A549 (cell line): ENCODE data around the gene GNAO1. TPM values are rescaled to one million over a fixed set of nuclear protein-coding genes. Genes with fewer than 3 reads are reported as not detected.

Experiments used
- ATAC-seq, 2 experiments: fragments of 200-7000 bp in 1 of 2; fragments of >200 bp in 1 of 2; cut with Nextera tagmentation in 1 of 2; cut with Tn5 transposase in 1 of 2; 3 replicates each; pipeline versions ENCODE4 v1.8.0 to v1.9.1; 2018 to 2020; ENCODE audit warnings: mild to moderate bottlenecking in 1 of 2, moderate library complexity in 1 of 2
- CTCF ChIA-PET: fragments of 300-600 bp; sonication (Branson Sonifier 250); formaldehyde crosslinking; extraction: SDS; loops from one replicate; lab custom pipeline; 2021; ENCODE audit warnings: antibody characterized with exemption, inconsistent platforms; lab: Yijun Ruan, JAX
- POLR2A ChIA-PET: fragments of 350-600 bp; formaldehyde crosslinking; extraction: SDS; loops from one replicate; lab custom pipeline; 2021; ENCODE audit warnings: antibody characterized with exemption, inconsistent platforms; lab: Yijun Ruan, JAX
- DNase-seq, 2 experiments: peaks; one replicate each; pipeline versions ENCODE4 v3.0.0 to v3.0.0-alpha.2; 2011 to 2016; ENCODE audit warnings: low read depth in 1 of 2, low spot score in 1 of 2
- FAIRE-seq: peaks from 2 replicates; lab custom pipeline; 2011; peaks lifted over from hg19 to GRCh38; lab: Jason Lieb, UNC
- H3K27ac ChIP-seq, 2 experiments: fragments of >200 bp; sonication (Bioruptor Twin); formaldehyde crosslinking; 3 replicates each; pipeline ENCODE4 v1.5.1; 2016 to 2017
- H3K4me1 ChIP-seq: fragments of >200 bp; sonication (Bioruptor Twin); formaldehyde crosslinking; 3 replicates; pipeline ENCODE4 v1.6.1; 2016
- H3K4me2 ChIP-seq: fragments of >200 bp; sonication (Bioruptor Twin); formaldehyde crosslinking; 3 replicates; pipeline ENCODE4 v1.6.1; 2016
- H3K4me3 ChIP-seq: fragments of >200 bp; sonication (Bioruptor Twin); formaldehyde crosslinking; 3 replicates; pipeline ENCODE4 v1.5.1; 2016
- H3K9me3 ChIP-seq: fragments of >200 bp; sonication (Bioruptor Twin); formaldehyde crosslinking; 3 replicates; pipeline ENCODE4 v1.6.1; 2016
- CBX2 ChIP-seq: fragments of 200-600 bp; sonication (generic); IDR thresholded peaks from 2 replicates; pipeline ENCODE4 v1.6.1; 2016; ENCODE audit warnings: low read depth, mild to moderate bottlenecking, borderline replicate concordance
- CEBPB ChIP-seq, 2 experiments: fragments of >200 bp in 1 of 2; sonication (Bioruptor Twin) in 1 of 2; formaldehyde crosslinking in 1 of 2; IDR thresholded peaks; 2 replicates each; pipeline ENCODE4 v1.6.1; 2012 to 2016
- CHD4 ChIP-seq: fragments of 200-600 bp; sonication (generic); IDR thresholded peaks from 2 replicates; pipeline ENCODE4 v1.6.1; 2016; ENCODE audit warnings: antibody characterized with exemption, mild to moderate bottlenecking, borderline replicate concordance
- CTCF ChIP-seq: fragments of >200 bp; sonication (Bioruptor Twin); formaldehyde crosslinking; IDR thresholded peaks from 3 replicates; pipeline ENCODE4 v1.5.1; 2016
- ESRRA ChIP-seq: fragments of 150-350 bp; IDR thresholded peaks from 2 replicates; pipeline ENCODE4 v1.6.1; 2014; ENCODE audit warnings: mild to moderate bottlenecking, low read length, borderline replicate concordance
- FOSL2 ChIP-seq, 2 experiments: fragments of 450-650 bp in 1 of 2; fragments of >200 bp in 1 of 2; sonication (Bioruptor Twin) in 1 of 2; formaldehyde crosslinking; IDR thresholded peaks; 2 replicates each; pipeline versions ENCODE4 v1.5.0 to v1.6.1; 2016 to 2020; ENCODE audit warnings: mild to moderate bottlenecking in 1 of 2, moderate library complexity in 1 of 2
- FOXS1 ChIP-seq: fragments of 250-450 bp; sonication (Bioruptor Pico); IDR thresholded peaks from 2 replicates; pipeline ENCODE4 v1.5.0; 2020; ENCODE audit warnings: mild to moderate bottlenecking, moderate library complexity
- HDAC2 ChIP-seq: fragments of 200-600 bp; sonication (generic); IDR thresholded peaks from 2 replicates; pipeline ENCODE4 v1.6.1; 2016
- JUN ChIP-seq, 2 experiments: fragments of >200 bp; sonication (Bioruptor Twin); formaldehyde crosslinking; IDR thresholded peaks; 2 replicates in 1 of 2; 3 replicates in 1 of 2; pipeline ENCODE4 v1.6.1; 2016 to 2017
- JUNB ChIP-seq: fragments of >200 bp; sonication (Bioruptor Twin); formaldehyde crosslinking; IDR thresholded peaks from 2 replicates; pipeline ENCODE4 v1.6.1; 2016
- KDM1A ChIP-seq: fragments of 200-600 bp; sonication (generic); IDR thresholded peaks from 2 replicates; pipeline ENCODE4 v1.6.1; 2016; ENCODE audit warnings: low read depth, mild to moderate bottlenecking
- KDM5A ChIP-seq: fragments of 200-600 bp; sonication (generic); IDR thresholded peaks from 2 replicates; pipeline ENCODE4 v1.6.1; 2016; ENCODE audit warnings: antibody characterized with exemption, mild to moderate bottlenecking
- MAFK ChIP-seq: fragments of 450-650 bp; IDR thresholded peaks from 2 replicates; pipeline ENCODE4 v1.6.1; 2014; ENCODE audit not compliant: partially characterized antibody
- MAX ChIP-seq: IDR thresholded peaks from 2 replicates; pipeline ENCODE4 v1.6.1; 2012
- MAZ ChIP-seq: fragments of 150-350 bp; IDR thresholded peaks from 2 replicates; pipeline ENCODE4 v1.6.1; 2014; ENCODE audit warnings: antibody characterized with exemption, low read depth, low read length, borderline replicate concordance
- MYC ChIP-seq: IDR thresholded peaks from 2 replicates; pipeline ENCODE4 v1.6.1; 2012; ENCODE audit warnings: mild to moderate bottlenecking, inconsistent platforms, low read length, improper control_type of control experiment, borderline replicate concordance
- POLR2AphosphoS2 ChIP-seq: conservative IDR thresholded peaks from 2 replicates; pipeline ENCODE4 v1.6.1; 2012; ENCODE audit warnings: low read length, improper control_type of control experiment, inconsistent platforms
- RARB ChIP-seq: fragments of 250-450 bp; sonication (Bioruptor Pico); IDR thresholded peaks from 2 replicates; pipeline ENCODE4 v1.8.0; 2021; ENCODE audit warnings: mild to moderate bottlenecking, moderate library complexity
- TP53 ChIP-seq: fragments of 250-450 bp; sonication (Bioruptor Pico); IDR thresholded peaks from 2 replicates; pipeline ENCODE4 v1.5.0; 2021; ENCODE audit warnings: mild to moderate bottlenecking, moderate library complexity
- WGBS: methylation state at CpG from one replicate; pipeline ENCODE4 v1.1.6; 2017; ENCODE audit errors: missing lambda C conversion rate; 5-methylcytosine and 5-hydroxymethylcytosine counted together
- polyA plus RNA-seq, 4 experiments: library from polyadenylated mRNA; depleted of rRNA in 3 of 4; stranded (reverse); fragments of >200 nt; fragmentation: RNase III in 1 of 4; extraction: RNeasy Plus Mini Kit Qiagen cat#74134 plus additional on column Dnase treatment in 1 of 4; gene quantifications; 2 replicates in 3 of 4; 3 replicates in 1 of 4; pipeline ENCODE4 v1.2.3, GENCODE V29; 2011 to 2017
- TF ChIP-seq, protein P1 (sequence below): fragments of 250-450 bp; sonication (Bioruptor Pico); IDR thresholded peaks from 2 replicates; pipeline ENCODE4 v1.5.0; 2020; ENCODE audit warnings: low read depth, mild to moderate bottlenecking, moderate library complexity

GNAO1 gene
- polyA plus RNA-seq, 2 of the 4 experiments (the other 2 are of a cell fraction) = 0.22 to 0.23 TPM

DNA sequence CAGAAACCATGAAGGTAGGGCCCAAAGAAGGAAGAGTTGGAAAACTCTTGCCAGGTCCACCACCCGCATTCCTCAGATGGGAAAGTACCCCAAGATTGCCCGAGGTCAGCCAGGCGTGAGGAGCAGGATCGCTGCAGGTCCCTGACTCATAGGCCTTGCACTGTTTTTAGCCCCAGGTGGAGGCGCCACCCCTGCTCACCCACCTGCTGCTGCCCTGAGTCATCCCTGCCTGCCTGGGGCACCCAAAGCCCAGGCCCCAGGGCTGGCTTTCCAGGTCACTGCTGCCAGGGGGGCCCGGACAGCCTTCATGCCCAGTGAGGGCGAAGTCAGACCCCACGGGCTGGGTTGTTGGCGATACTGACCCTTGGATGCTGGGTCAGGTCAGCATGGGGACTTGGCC, 133.1 kb downstream of the GNAO1 start:
- DNase-seq = no peak
- no peaks in the 10 kb centered on the region for H3K4me1 ChIP-seq
- no peaks in the 10 kb centered on the region for H3K9me3 ChIP-seq
- ATAC-seq = no peak
- H3K4me3 ChIP-seq = no peak overlapping the region
- TF ChIP-seq JUN (IDR thresholded peaks at IDR 0.05) (no peak), CBX2 (no peak), KDM5A (no peak), CHD4 (no peak), POLR2AphosphoS2 (no peak), CEBPB (IDR thresholded peaks at IDR 0.05) (no peak), HDAC2 (no peak), ESRRA (no peak), KDM1A (no peak), MAZ (no peak), MAFK (no peak), CTCF (no peak), FOXS1 (CRISPR knock-in tag) (no peak), MAX (no peak)
- TF ChIP-seq, protein P1, sequence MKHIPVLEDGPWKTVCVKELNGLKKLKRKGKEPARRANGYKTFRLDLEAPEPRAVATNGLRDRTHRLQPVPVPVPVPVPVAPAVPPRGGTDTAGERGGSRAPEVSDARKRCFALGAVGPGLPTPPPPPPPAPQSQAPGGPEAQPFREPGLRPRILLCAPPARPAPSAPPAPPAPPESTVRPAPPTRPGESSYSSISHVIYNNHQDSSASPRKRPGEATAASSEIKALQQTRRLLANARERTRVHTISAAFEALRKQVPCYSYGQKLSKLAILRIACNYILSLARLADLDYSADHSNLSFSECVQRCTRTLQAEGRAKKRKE (CRISPR knock-in tag) = no peak
- no peak for FAIRE-seq
- no peak overlapping the region for H3K27ac ChIP-seq
- ChIA-PET POLR2A (no interaction called here), CTCF (interaction anchor here (1.2 to 3.6 kb wide), 3 partner anchors 32 to 860 kb away, joined by 3 to 14 read pairs (median 4); no protein-coding TSS in a partner anchor)
- no peak overlapping the region for H3K4me2 ChIP-seq
- WGBS = 79% methylated on average over 6 of the region's 9 CpGs

DNA sequence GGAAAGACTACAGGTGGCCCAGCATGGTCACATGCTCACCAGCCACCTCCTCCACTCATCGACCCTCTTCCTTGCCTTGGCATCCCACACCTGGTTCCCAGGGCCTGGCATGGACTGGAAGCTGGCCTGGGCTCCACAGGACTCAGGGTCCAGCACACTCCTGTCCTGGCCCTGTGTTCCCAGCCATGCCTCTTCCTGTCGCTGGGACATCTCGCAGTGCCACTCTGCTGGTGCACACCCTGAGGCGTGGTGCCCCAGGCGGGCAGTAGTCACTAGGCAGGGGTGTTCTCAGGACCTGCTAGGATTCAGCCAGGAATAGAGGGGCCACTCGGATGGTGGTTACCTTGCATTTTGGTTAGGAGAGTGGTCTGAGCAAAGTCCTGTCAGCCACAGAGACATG, 134.7 kb downstream of the GNAO1 start:
- H3K4me2 ChIP-seq = no peak overlapping the region
- no peak for FAIRE-seq
- CTCF ChIA-PET = interaction anchor here (0.8 to 7.9 kb wide), 4 partner anchors 5 to 381 kb away, joined by 3 to 109 read pairs (median 8); no protein-coding TSS in a partner anchor
- WGBS = 79% methylated on average over 4 of the region's 6 CpGs
- H3K4me1 ChIP-seq = no peaks in the 10 kb centered on the region
- TF ChIP-seq KDM1A (no peak), MYC (no peak), RARB (CRISPR knock-in tag) (no peak), FOXS1 (CRISPR knock-in tag) (no peak), FOSL2 (IDR thresholded peaks at IDR 0.05) (no peak), FOSL2 (CRISPR knock-in tag; IDR thresholded peaks at IDR 0.05) (no peak), HDAC2 (no peak), TP53 (CRISPR knock-in tag) (no peak), POLR2AphosphoS2 (no peak)
- TF ChIP-seq, all 56 proteins: peak for 0
- ATAC-seq = no peak
- H3K9me3 ChIP-seq = no peaks in the 10 kb centered on the region
- no peak overlapping the region for H3K27ac ChIP-seq
- H3K4me3 ChIP-seq = no peak overlapping the region
- POLR2A ChIA-PET = no interaction called here
- DNase-seq = no peak

DNA sequence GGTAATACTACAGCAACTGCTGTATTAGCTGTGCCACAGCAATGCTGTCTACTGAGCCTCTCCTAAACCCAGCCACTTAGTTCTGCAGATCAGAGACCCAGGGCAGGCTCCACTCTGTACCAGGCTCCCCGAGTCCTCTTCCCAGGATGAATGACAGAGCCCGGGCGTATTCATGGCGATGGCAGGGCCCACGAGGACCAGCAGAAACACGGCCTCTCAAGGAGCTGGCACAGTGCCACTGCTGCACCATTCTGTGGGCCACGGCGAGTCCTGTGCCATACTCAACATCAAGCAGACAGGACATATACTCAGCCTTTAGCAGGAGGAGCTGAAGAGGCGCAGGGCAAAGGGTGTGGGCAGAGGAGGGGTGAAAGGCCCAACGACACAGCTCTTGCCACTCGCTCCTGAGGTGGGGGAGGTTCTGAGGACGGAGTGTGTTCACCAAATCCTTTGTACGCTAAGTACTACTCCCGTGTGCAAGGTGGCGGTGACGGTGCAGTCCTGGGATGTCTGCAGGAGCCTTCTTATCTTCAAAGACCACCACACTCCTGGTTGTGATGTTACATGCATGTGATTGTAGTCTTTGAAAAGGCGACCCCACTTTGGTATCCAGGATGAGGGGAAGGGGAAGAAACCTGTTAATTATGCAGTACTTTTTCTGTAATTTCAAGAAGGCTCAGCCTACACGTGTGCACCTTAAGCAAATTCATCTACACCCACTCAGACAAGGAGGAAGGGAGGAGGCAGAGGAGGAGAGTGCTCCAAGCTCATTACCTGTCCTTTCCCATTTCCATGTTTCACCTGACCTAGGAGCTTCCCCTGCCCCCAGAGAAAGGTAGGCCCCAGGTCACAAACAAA, 136.0 kb downstream of the GNAO1 start:
- POLR2A ChIA-PET = no interaction called here
- TF ChIP-seq CBX2 (no peak), JUNB (no peak), JUN (IDR thresholded peaks at IDR 0.05) (no peak)
- no peaks in the 10 kb centered on the region for H3K9me3 ChIP-seq
- 74% methylated on average over 18 of the region's 18 CpGs for WGBS
- H3K4me2 ChIP-seq = no peak overlapping the region
- no peak overlapping the region for H3K4me3 ChIP-seq
- no peak for DNase-seq
- FAIRE-seq = no peak
- no peak overlapping the region for H3K27ac ChIP-seq
- no peak for ATAC-seq
- CTCF ChIA-PET = interaction anchor here (0.6 to 7.9 kb wide), 10 partner anchors 7 to 413 kb away, joined by 3 to 109 read pairs (median 4); no protein-coding TSS in a partner anchor
- H3K4me1 ChIP-seq = no peaks in the 10 kb centered on the region
